HEK293T (cell line): ENCODE results near the gene TPBG.

ENCODE experiments used
- ARNT ChIP-seq: fragments of 450-650 bp; IDR thresholded peaks from 2 replicates; pipeline ENCODE4 v1.6.1; 2017; ENCODE audit warnings: mild to moderate bottlenecking
- BHLHE40 ChIP-seq: fragments of 450-650 bp; IDR thresholded peaks from 2 replicates; pipeline ENCODE4 v1.6.1; 2016; ENCODE audit warnings: mild to moderate bottlenecking, moderate library complexity, borderline replicate concordance
- FOXA1 ChIP-seq: fragments of 450-650 bp; IDR thresholded peaks from 2 replicates; pipeline ENCODE4 v1.6.1; 2016; ENCODE audit warnings: mild to moderate bottlenecking
- FOXK2 ChIP-seq: fragments of 450-650 bp; IDR thresholded peaks from 2 replicates; pipeline ENCODE4 v1.6.1; 2016; ENCODE audit warnings: mild to moderate bottlenecking
- FOXM1 ChIP-seq: fragments of 450-650 bp; IDR thresholded peaks from 2 replicates; pipeline ENCODE4 v1.6.1; 2017; ENCODE audit warnings: mild to moderate bottlenecking, borderline replicate concordance
- LEF1 ChIP-seq: fragments of 450-650 bp; IDR thresholded peaks from 2 replicates; pipeline ENCODE4 v1.6.1; 2017; ENCODE audit warnings: mild to moderate bottlenecking, borderline replicate concordance
- NFRKB ChIP-seq: fragments of 450-650 bp; IDR thresholded peaks from 2 replicates; pipeline ENCODE4 v1.6.1; 2016; ENCODE audit warnings: mild to moderate bottlenecking, moderate library complexity
- SP1 ChIP-seq: fragments of 450-650 bp; IDR thresholded peaks from 2 replicates; pipeline ENCODE4 v1.6.1; 2017
- SUZ12 ChIP-seq: fragments of 450-650 bp; IDR thresholded peaks from 2 replicates; pipeline ENCODE4 v1.6.1; 2016; ENCODE audit warnings: mild to moderate bottlenecking
- TARDBP ChIP-seq: fragments of 450-650 bp; IDR thresholded peaks from 2 replicates; pipeline ENCODE4 v1.6.1; 2016
- TF ChIP-seq, protein P1 (sequence below): fragments of 450-650 bp; IDR thresholded peaks from 2 replicates; pipeline ENCODE4 v1.6.1; 2016

DNA sequence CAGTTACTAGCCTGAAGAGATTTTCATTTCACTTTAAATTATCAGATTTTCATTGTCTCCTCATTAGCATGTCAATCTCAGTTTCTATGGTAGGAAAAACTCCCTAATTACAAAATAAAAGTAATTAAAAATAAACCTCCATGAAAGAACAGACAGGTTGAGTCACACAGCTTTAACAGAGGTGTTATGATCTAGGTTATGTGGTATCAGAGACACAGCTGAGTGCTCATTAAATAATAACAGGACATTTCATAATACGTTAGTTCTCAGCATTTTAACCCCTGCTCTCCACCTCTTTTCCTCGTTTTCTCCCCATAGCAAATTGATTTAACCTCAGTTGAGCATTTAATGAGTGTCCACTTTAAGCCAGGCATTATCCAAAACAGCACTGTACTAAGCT is 21.9 kb downstream of the TPBG start:
- TF ChIP-seq, protein P1, sequence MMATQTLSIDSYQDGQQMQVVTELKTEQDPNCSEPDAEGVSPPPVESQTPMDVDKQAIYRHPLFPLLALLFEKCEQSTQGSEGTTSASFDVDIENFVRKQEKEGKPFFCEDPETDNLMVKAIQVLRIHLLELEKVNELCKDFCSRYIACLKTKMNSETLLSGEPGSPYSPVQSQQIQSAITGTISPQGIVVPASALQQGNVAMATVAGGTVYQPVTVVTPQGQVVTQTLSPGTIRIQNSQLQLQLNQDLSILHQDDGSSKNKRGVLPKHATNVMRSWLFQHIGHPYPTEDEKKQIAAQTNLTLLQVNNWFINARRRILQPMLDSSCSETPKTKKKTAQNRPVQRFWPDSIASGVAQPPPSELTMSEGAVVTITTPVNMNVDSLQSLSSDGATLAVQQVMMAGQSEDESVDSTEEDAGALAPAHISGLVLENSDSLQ = no peak
- TF ChIP-seq SUZ12 = no peak
- no peak for TF ChIP-seq NFRKB
- no peak for TF ChIP-seq FOXM1
- no peak for TF ChIP-seq TARDBP
- TF ChIP-seq FOXK2 = no peak
- TF ChIP-seq SP1 = no peak
- no peak for TF ChIP-seq BHLHE40
- no peak for TF ChIP-seq LEF1
- TF ChIP-seq ARNT = no peak
- TF ChIP-seq FOXA1 = no peak
